ENCODE results near the gene MYPOP. TPM values are rescaled to one million over a fixed set of nuclear protein-coding genes. Genes with fewer than 3 reads are reported as not detected.

The MYPOP gene
- total and polyA plus RNA-seq, 2 of the 13 experiments (the other 11 are each of a cell fraction or from before 2014, with no cell fraction given): 2.3 to 2.7 TPM

- TF ChIP-seq ZNF83 (CRISPR knock-in tag; IDR thresholded peaks at IDR 0.05; ENCODE audit: borderline replicate concordance) (0 out of 2 replicates have a peak, but pooled peaks have one; percentile 85), TBX3 (IDR thresholded peaks at IDR 0.05; ENCODE audit: borderline replicate concordance) (no peak), ZSCAN9 (CRISPR knock-in tag; IDR thresholded peaks at IDR 0.05; ENCODE audit: borderline replicate concordance) (no peak), BATF2 (CRISPR knock-in tag; IDR thresholded peaks at IDR 0.05) (no peak), GTF2F1 (IDR thresholded peaks at IDR 0.05; ENCODE audit: low read length) (no peak), ZIK1 (CRISPR knock-in tag; IDR thresholded peaks at IDR 0.05; ENCODE audit: borderline replicate concordance, low read depth) (no peak), RAD51 (IDR thresholded peaks at IDR 0.05; ENCODE audit: borderline replicate concordance) (no peak), ZKSCAN8 (CRISPR knock-in tag; IDR thresholded peaks at IDR 0.05; ENCODE audit: borderline replicate concordance) (no peak; the same call in 1 of the 2 replicates), HIVEP1 (CRISPR knock-in tag; IDR thresholded peaks at IDR 0.05) (no peak), ZNF501 (CRISPR knock-in tag; IDR thresholded peaks at IDR 0.05) (peak; percentile 66; the same call in 1 of the 2 replicates), NCOA1 (CRISPR knock-in tag; IDR thresholded peaks at IDR 0.05) (no peak), IRX3 (CRISPR knock-in tag; IDR thresholded peaks at IDR 0.05; ENCODE audit: borderline replicate concordance, low read depth) (no peak), CBFB (CRISPR knock-in tag; IDR thresholded peaks at IDR 0.05) (no peak), HOXA9 (CRISPR knock-in tag; IDR thresholded peaks at IDR 0.05; ENCODE audit: borderline replicate concordance) (peak; percentile 69; the same call in 1 of the 2 replicates), CSRNP1 (CRISPR knock-in tag; IDR thresholded peaks at IDR 0.05) (no peak), MAFG (CRISPR knock-in tag; IDR thresholded peaks at IDR 0.05) (no peak), ZNF614 (CRISPR knock-in tag; IDR thresholded peaks at IDR 0.05; ENCODE audit: borderline replicate concordance) (peak; percentile 23; the same call in 1 of the 2 replicates), ARNT (IDR thresholded peaks at IDR 0.05) (no peak), STAT6 (CRISPR knock-in tag; IDR thresholded peaks at IDR 0.05; ENCODE audit: borderline replicate concordance) (no peak), ZNF839 (CRISPR knock-in tag; IDR thresholded peaks at IDR 0.05; ENCODE audit: borderline replicate concordance) (peak; percentile 65; the same call in 1 of the 2 replicates), TRIM22 (IDR thresholded peaks at IDR 0.05) (no peak), GZF1 (CRISPR knock-in tag; IDR thresholded peaks at IDR 0.05) (0 out of 2 replicates have a peak, but pooled peaks have one; percentile 8), SETDB1 (CRISPR knock-in tag; IDR thresholded peaks at IDR 0.05; ENCODE audit: borderline replicate concordance) (no peak), SMAD1 (CRISPR knock-in tag; IDR thresholded peaks at IDR 0.05; ENCODE audit: borderline replicate concordance, low read depth) (peak; percentile 90; the same call in 1 of the 2 replicates)
Observed at GRCh38 chr19:45862564-45863334, 39.7 kb downstream of the MYPOP start, which contains the start of gene SYMPK (continued).
